NCI-H1092 treated with DMSO at 0.1 percent for 48 hours (cell line): ENCODE data around the gene RBM15B.
A peak's percentile ranks its signal among the peaks of the same experiment; 100 is the strongest.
"Not testable (repeated sequence)": the region's sequence is repeated elsewhere in the genome, so short reads cannot be mapped to it uniquely, and the experiment has no call there.

ENCODE experiments used
- DNase-seq: peaks from one replicate; lab custom pipeline; 2025; lab: John Stamatoyannopoulos, UW

The RBM15B gene

DNA sequence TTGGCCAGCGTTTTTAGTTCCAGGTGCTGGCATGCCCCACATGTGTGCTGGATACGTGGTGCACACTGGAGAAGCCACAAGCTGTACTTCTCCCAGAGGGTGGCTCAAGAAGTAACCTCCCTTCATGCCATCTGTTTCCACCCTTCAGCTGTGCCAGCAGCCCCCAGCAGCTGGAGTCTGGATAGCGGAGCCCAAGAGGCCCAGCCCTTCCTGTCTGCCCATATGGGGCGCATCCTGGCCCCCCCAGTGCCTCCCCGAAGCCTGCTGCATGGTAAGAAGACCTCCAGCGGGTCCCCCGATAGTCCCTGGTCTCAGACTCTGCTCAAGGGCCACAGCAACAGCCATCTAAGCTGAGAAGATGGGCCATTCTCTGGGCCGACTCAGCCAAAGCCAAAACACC is 11.8 kb upstream of the RBM15B start:
- no peak for DNase-seq

DNA sequence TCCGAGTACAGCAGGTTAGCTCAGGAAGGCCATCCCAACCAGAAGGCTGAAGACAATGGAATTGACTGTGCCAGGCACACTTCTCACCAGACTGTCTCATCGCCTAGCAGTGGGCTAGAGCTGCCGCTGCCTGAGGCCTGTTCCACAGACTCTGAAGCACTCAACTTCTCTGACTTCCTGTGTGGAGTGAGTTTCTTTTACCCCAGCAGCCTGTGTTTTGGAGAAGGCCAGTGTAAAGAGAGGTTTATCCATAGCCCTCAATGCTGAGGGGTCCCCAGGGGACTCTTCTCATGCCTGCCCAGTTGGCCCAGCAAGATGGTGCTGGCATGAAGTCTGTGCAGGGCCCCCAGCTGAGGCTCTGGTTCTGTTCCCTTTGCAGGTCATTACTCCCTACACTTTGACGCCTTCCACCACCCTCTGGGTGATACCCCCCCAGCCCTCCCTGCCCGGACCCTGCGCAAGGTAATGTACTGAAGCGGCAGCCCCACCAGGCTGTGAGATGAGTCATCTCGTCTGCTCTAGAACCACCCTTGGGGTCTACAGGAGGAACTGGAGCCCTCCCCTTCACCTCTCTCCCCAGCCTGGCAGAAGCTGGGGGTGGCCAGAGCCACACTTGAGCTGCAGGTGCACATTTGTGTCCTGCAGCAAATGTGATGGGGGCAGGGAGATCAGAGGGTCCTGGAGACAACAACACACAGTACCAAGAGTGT is 11.2 kb upstream of the RBM15B start:
- DNase-seq, result no peak

DNA sequence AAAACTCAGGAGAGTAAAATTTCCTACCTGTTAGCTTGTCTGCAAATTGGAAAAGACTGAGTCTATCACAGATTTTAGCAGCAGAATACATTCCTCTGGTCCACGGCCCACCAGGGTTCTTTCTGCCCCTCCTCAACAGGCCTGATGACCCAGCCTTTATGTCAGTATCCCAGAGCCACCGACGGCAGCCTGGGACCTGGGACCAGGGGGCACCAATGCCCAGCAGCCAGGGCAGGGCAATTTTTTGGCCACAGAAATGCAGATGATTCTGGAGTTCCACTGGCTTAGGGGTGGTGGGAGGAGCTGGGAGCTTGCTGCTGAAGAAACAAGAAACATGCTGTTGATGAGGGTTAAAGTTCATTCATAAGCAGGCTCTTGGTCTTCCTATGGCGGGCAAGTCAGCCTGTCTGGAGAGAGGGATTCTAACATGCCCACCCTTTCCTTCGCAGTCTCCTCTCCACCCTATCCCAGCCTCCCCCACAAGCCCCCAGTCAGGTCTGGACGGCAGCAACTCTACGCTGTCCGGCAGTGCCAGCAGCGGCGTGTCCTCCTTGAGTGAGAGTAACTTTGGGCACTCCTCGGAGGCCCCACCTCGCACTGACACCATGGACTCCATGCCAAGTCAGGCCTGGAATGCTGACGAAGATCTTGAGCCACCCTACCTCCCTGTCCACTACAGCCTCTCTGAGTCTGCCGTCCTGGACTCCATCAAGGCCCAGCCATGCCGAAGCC is 10.3 kb upstream of the RBM15B start:
- no peak for DNase-seq

DNA sequence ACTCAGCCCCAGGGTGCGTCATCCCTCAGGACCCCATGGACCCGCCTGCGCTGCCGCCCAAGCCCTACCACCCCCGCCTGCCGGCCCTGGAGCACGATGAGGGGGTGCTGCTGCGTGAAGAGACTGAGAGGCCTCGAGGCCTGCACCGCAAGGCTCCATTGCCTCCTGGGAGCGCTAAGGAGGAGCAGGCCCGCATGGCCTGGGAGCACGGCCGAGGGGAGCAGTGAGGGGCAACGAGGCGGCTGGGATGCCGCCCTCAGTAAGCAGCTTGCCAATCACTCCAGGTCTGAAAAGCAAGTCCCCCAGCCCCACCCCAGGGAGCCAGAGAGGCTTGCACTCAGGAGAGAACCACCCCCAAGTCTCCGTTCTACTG is 9.8 kb upstream of the RBM15B start:
- no peak for DNase-seq

DNA sequence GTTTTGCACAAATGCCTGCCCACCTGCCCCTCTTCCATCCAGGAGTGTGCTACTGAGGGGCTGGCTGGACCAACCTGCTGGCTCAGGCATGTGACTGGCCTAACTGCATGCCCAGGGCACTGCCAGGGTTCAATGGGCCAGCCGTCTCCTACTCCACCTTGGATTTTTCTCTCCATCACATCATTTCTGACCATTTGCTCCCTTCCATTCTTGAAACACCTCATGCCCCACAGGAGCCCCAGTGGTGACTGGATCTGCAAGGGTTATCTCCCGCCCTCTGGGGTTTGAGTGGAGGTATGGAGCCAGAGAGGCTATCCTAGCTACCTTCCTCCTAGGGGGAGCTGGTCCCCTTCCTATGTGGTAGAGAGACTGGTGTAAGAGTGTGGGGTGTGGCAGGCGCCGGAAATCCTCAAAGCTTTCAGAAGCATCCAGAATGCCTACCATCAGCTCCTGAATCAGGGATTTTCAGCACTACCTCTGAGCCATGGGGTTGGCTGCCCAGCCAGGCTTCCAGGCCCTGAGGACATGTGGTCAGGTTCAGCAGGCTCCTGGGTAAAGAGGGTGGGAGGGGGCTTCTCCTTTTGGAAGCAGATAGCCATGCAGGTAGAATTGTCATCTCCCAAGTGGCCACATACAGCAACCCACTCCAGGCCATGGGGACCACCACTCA is 8.9 kb upstream of the RBM15B start:
- no peak for DNase-seq

DNA sequence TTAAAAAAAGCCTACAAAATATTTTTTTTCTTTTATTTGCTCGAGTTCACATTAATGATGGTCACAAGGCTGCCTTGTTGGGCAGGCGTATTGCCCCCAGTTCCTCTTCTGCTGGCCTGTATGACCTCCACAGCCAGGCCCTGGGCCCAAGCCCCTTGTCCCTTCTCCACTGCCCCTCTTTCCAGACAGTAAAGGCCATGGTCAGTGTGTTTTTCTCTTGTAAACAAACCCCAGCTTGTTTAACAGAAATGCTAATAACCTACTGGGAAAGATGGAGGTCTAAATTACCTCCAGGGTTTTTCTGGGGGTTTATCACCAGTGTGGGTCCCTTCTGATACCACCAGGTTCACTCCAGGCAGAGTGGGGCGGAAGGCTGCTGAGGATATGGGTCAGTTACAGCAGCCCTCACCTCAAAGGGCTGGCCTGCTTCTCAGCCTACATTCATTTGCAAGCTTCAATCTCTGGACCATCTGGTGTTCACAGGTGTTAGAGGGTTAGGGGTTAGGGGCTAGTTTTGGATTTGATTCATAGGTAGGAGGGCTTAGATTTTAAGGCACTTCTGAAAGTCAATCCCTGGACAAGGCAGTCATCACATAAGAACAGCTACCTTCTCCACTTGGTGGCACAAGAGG is 8.0 kb upstream of the RBM15B start:
- no peak for DNase-seq

DNA sequence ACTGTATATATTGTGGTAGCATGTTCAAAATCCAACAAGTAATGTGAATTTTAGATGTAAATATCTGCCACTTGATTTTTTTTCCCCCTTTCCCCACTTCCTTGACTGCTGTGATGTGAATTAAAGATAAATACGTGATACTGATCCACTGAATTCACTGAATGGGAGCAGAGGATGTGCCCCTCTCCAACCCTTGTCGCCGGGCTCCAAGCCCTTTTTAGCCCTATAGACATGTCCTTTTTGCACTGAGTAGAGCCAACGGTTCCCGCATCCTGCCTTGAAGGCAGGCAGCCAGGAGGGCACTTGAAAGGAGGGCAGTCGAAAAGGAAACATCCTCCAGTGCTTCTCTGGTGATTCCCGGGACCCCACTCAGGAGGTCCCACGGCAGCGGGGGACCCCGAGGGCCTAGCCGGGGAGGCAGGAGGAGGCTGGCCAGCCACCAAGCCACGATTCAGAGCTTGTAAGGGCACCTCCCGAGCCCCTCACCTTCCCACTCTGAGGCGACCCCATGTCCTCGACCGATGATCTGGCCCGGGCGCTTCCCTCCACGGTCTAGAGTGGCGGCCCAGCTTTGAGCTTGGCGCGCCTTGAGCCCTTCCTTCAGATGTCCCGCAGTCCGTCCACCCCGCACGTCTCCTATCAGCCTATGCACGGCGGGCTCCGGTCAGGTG is 6.9 kb upstream of the RBM15B start:
- DNase-seq, result no peak

DNA sequence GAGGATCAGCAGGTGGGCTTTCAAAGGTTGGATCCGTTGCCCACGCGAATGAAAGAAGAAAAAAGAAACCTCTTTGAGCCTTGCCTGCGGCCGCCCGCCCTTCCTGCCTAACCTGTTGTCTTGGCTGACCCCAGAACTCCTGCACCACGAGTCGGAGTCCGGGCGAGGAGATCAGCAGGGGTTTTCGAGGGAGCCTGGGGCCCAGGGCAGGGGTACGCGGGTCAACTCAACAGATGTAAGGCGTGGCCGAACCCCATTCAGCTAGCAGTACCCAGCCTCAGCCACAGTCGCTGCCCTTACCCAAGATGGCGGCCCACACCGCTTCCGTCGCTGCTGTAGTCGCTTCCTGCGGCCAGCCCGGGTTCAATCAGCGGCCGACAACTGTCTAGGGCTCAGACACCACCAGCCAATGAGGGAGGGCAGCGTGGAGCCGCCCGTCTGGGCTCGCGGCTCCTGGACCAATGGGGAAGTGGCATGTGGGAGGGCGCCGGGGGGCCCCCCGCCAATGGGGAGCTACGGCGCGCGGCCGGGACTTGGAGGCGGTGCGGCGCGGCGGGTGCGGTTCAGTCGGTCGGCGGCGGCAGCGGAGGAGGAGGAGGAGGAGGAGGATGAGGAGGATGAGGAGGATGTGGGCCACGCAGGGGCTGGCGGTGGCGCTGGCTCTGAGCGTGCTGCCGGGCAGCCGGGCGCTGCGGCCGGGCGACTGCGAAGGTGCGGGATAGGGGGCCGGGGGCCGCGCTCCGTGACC is 6.2 kb upstream of the RBM15B start, which contains the start of gene MANF:
TSS of gene MANF (plus strand) at position 566 of the 748 bp plus-strand sequence. CDS start at position 618, 52 bp downstream.
- DNase-seq, result peak; percentile 94

DNA sequence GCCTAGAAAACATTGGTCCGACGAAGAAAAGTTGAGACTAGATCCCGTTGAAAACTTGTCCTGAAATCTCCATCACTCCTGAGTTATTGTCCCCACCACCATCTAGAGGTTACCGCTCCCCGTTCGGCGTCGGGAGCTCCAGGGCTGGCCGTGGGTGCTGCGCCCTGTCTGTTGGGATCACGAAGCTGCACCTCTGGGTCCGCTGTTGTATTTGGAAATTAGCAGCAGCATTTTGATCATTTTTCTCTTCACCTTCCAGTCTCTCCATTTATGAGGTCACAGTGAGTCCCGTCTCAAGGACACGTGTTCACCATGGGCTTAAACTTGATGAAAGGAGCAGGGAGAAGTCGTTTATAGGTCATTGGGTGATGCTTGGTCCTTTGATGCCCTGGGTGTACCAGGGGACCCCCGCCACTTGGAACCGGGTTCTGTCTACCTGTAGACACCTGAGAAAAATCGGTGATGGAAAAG is 5.4 kb upstream of the RBM15B start:
- no peak for DNase-seq

DNA sequence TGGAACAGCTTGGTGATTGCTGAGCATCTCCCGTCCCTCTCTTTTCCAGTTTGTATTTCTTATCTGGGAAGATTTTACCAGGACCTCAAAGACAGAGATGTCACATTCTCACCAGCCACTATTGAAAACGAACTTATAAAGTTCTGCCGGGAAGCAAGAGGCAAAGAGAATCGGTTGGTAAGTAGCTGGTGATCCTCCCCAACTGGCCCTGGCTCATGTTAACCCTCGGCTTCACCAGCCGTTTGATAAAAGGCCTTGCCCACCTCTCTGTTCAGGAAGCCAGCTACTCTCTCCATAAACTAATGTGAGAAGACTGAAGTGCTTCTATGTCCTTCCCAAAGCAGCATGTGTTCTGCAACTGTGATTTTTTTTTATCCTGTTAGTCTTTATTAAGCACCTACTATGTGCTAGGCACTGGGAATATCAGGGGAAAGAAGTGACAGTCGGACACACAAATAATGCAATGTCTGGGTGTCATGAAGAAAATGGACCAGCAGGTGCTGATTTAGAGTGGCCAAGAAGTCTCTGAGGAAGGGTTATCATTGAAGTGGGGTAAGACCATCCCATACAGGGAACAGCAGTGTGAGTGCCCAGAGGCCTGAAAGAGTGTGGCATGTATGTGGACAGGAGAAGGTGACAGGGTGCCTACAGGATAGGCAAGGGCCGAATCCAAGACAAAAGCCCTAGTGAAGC is 4.8 kb upstream of the RBM15B start:
- no peak for DNase-seq

DNA sequence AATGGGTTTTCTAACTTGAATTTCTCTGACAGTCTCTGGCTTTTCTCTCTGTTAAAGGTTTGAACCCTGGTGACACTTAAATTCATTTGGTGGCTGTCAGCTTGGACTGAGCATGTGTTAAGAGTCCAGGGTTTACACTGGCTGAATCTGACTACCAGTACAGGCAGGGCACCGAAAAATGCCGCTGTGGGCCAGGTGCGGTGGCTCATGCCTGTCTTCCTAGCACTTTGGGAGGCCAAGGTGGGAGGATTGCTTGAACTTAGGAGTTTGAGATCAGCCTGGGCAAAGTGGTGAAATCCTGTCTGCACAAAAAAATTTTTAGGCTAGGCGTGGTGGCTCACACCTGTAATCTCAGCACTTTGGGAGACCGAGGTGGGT is 4.2 kb upstream of the RBM15B start:
- DNase-seq, result no peak

DNA sequence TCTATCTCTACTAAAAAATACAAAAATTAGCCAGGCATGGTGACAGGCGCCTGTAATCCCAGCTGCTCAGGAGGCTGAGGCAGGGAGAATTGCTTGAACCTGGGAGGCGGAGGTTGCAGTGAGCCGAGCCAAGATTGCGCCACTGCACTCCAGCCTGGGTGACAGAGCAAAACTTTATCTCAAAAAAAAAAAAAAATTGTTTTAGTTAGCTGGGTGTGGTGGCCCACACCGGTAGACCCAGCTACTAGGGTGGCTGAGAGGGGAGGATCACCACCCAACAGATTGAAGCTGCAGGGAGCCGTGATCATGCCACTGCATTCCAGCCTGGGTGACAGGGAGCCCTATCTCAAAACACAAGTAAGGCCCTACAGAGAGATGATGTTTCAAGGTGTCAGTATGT is 3.8 kb upstream of the RBM15B start:
- DNase-seq, result not testable (repeated sequence)

DNA sequence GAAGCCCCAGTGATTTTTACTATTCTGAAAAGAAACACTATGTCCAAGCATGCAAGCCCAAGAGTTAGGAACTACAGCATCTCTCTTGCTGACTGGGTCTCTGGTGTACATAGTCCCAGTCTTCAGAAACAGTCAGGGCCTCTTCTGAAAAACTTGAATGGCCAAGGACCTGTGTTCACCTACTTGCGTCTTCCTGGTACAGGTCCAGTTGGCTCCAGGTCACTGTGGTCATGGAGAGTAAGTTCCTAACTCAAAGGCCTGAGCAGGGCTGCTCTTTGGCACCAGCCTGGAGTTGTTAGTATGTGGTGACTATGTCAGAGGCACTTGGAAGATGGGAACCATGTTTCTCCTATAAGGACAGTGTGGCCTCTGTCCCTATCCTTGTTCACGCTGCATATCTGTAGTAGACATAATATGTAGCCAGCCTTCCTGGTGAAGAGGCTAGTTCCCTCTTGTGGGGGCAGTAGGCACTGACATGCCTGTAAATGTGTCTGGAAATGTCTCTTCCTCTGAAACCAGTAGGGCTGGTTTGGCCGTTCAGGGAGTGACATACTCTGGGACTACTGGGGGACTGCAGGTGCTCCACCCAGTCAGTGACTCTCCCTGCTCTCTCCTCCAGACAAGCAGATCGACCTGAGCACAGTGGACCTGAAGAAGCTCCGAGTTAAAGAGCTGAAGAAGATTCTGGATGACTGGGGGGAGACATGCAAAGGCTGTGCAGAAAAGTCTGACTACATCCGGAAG is 2.6 kb upstream of the RBM15B start:
- DNase-seq, result no peak

DNA sequence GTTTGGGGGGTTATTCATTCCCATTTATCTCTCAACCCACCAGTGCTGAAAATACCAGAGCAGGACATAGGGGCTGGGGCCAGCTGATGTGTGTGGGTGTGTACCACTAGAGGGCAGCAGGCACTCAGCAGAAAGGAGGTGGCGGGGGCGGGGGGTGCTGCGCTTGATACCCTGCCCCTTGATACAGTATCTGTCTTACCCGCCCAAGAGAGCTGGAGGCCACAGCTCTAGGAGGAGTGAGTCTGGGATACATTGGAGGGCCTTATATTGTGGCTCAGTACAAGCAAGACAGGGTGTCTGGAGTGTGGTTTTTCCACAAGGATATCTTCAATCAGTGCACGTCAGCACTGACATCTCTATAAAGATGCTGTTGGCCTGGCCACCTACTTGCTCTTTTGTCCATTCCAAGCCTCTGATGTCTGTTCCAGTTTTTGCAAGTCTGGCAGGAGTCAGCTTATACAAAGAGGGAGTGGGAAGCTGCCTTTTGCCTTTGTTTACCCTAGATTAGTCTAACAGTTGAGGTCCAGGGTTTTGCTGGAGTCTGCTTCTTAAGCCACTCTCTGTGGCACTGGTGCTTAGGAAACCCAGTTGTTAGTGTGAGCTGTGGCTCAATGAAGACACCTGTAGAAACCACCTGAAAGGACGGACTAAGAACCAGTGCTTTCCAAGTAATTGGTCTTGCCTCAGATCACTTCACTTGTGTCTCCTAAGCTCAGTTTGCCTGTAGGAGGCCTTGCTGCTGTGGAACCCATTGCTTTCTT is 1.5 kb upstream of the RBM15B start:
- DNase-seq, result no peak

DNA sequence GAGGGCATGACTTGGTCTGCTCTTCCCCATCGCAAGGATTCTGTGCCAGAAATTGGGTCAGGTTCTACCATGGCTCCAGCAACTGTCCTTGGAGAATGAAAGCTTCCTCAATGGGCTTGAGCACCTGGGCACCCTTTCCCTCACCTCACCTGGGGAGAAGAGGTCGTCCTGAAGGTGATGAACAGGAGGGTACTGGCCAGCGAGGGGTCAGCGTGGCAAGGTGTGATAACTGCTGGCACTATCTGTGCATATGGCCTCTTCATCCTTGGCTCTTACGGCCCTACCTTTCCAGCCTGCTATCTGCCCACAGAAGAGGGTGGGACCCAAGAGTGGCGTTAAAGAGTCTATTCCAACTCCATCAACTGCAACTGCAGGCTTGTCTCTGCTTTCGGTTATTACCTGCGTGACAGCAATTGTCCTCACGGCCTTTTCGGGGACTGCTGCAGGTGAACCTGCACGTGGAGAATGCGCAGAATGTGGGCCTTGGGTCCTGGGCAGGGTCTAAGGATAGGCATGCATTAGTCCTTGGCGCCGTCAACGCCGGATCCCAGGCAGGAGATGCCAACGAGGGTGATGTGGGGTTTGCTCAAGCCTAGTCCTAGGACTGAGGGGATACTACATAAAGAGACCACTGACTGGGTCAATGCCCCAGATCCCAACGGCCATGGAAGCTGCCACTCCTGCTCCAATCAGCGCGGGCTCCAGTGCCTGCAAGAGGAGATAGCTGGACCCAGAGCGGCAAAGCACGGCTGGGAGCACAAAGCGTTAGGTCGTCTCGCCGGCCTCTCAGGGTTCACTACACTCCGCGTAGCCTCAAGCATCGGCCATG is 625 bp upstream of the RBM15B start:
- DNase-seq, result no peak

DNA sequence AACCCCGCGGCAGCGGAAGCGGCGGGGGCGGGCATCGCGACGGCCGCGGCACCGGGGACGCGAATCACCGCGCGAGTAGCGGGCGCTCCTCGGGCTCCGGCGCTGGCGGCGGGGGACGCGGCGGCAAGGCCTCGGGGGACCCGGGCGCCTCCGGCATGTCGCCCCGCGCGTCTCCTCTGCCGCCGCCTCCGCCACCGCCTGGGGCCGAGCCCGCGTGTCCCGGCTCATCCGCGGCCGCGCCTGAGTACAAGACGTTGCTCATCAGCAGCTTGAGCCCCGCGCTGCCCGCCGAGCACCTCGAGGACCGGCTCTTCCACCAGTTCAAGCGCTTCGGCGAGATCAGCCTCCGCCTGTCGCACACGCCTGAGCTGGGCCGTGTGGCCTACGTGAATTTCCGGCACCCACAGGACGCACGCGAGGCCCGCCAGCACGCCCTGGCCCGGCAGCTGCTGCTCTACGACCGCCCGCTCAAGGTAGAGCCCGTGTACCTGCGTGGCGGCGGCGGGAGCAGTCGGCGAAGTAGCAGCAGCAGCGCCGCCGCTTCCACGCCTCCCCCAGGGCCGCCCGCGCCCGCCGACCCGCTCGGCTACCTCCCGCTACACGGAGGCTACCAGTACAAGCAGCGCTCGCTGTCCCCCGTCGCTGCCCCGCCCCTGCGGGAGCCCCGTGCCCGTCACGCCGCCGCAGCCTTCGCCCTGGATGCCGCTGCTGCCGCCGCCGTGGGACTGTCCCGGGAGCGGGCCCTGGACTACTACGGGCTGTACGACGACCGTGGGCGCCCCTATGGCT is 675 bp downstream of the RBM15B start:
- DNase-seq, result no peak

DNA sequence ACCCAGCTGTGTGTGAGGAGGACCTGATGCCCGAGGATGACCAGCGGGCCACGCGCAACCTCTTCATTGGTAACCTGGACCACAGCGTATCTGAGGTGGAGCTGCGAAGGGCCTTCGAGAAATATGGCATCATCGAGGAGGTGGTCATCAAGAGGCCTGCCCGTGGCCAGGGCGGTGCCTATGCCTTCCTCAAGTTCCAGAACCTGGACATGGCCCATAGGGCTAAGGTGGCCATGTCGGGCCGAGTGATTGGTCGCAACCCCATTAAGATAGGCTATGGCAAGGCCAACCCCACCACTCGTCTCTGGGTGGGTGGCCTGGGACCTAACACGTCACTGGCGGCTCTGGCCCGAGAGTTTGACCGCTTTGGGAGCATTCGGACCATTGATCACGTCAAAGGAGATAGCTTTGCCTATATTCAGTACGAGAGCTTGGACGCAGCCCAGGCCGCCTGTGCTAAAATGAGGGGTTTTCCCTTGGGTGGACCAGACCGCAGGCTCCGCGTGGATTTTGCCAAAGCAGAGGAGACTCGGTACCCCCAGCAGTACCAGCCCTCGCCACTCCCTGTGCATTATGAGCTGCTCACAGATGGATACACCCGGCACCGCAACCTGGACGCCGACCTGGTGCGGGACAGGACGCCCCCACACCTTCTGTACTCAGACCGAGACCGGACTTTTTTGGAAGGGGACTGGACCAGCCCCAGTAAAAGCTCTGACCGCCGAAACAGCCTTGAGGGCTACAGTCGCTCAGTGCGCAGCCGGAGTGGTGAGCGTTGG is 1.5 kb downstream of the RBM15B start:
- no peak for DNase-seq
